ENCODE measurements around the gene RAB36.

RAB36 gene

GRCh38 chr22:23100124-23100801 is 45.0 kb upstream of the RAB36 start:
- TF ChIP-seq CTCF (IDR thresholded peaks at IDR 0.05; ENCODE audit: low read depth, low read length), result no peak
- DNase-seq (ENCODE audit: extremely low read depth, low read depth), result no peak

- DNase-seq (ENCODE audit: extremely low read depth, low read depth), result no peak
- no peak for TF ChIP-seq CTCF (IDR thresholded peaks at IDR 0.05; ENCODE audit: low read depth, low read length)
These were observed 43.8 kb upstream of the RAB36 start for GRCh38 chr22:23101524-23101923.

- no peak for DNase-seq (ENCODE audit: extremely low read depth, low read depth)
- TF ChIP-seq CTCF (IDR thresholded peaks at IDR 0.05; ENCODE audit: low read depth, low read length), result no peak
These were observed 43.1 kb upstream of the RAB36 start for GRCh38 chr22:23102002-23102655.

- DNase-seq (ENCODE audit: extremely low read depth, low read depth), result no peak
- TF ChIP-seq CTCF (IDR thresholded peaks at IDR 0.05; ENCODE audit: low read depth, low read length), result no peak
These were observed 42.5 kb upstream of the RAB36 start for GRCh38 chr22:23102776-23103175.

- no peak for TF ChIP-seq CTCF (IDR thresholded peaks at IDR 0.05; ENCODE audit: low read depth, low read length)
- DNase-seq (ENCODE audit: extremely low read depth, low read depth), result no peak
These were observed 41.9 kb upstream of the RAB36 start for GRCh38 chr22:23103199-23103954.

- DNase-seq (ENCODE audit: extremely low read depth, low read depth), result no peak
- no peak for TF ChIP-seq CTCF (IDR thresholded peaks at IDR 0.05; ENCODE audit: low read depth, low read length)
These were observed 40.9 kb upstream of the RAB36 start for GRCh38 chr22:23104187-23104971.
